ENCODE data around the gene TOMM7. TPM values are rescaled to one million over a fixed set of nuclear protein-coding genes. Genes with fewer than 3 reads are reported as not detected.
A peak's percentile ranks its signal among the peaks of the same experiment; 100 is the strongest.
"Not testable (repeated sequence)": the region's sequence is repeated elsewhere in the genome, so short reads cannot be mapped to it uniquely, and the experiment has no call there.

The TOMM7 gene
- total RNA-seq, 6 experiments from 2014 or later, result 25.9 to 180 (median 102) TPM

GRCh38 chr7:22837308-22837707 lies 14.7 kb upstream of the TOMM7 start:
- Histone ChIP-seq H3K4me3 (no peak overlapping the region), H3K27me3 (no peaks in the 10 kb centered on the region), H3K4me1 (no peaks in the 10 kb centered on the region), H3K36me3 (no peaks in the 10 kb centered on the region), H3K27ac (no peak overlapping the region), H3K9me3 (no peaks in the 10 kb centered on the region)
- WGBS (ENCODE audit: insufficient coverage, low coverage, low lambda C conversion rate, missing lambda C conversion rate), result 80% methylated on average over 1 of the region's 6 CpGs
- DNase-seq, result no peak
- TF ChIP-seq CTCF (IDR thresholded peaks at IDR 0.05) (no peak), POLR2A (IDR thresholded peaks at IDR 0.05) (no peak)
- no peak for ATAC-seq
- intact Hi-C loops (cut with DNase I), result no loop called here

GRCh38 chr7:22836506-22836905 lies 13.9 kb upstream of the TOMM7 start:
- H3K27ac ChIP-seq; H3K9me3 ChIP-seq; H3K4me3 ChIP-seq; H3K36me3 ChIP-seq; ATAC-seq; DNase-seq; H3K4me1 ChIP-seq; intact Hi-C loops (cut with DNase I); H3K27me3 ChIP-seq: not testable (repeated sequence)
- 100% methylated on average over 2 of the region's 2 CpGs for WGBS (ENCODE audit: insufficient coverage, low coverage, low lambda C conversion rate, missing lambda C conversion rate)

- peak overlapping the region in 1 of 3 donors; percentile 24 for H3K27ac ChIP-seq
- intact Hi-C loops (cut with DNase I), result no loop called here
- DNase-seq (no peak), ATAC-seq (no peak)
- no peak overlapping the region for H3K4me3 ChIP-seq
- no peaks in the 10 kb centered on the region for H3K27me3 ChIP-seq
- no peaks in the 10 kb centered on the region for H3K4me1 ChIP-seq
- H3K9me3 ChIP-seq, result no peaks in the 10 kb centered on the region
- 52% methylated on average over 3 of the region's 3 CpGs for WGBS (ENCODE audit: insufficient coverage, low coverage, low lambda C conversion rate, missing lambda C conversion rate)
- TF ChIP-seq CTCF (IDR thresholded peaks at IDR 0.05) (no peak), POLR2A (IDR thresholded peaks at IDR 0.05) (no peak)
- no peaks in the 10 kb centered on the region for H3K36me3 ChIP-seq
Observed at GRCh38 chr7:22833957-22834356, 11.3 kb upstream of the TOMM7 start.

- 38% methylated on average over 2 of the region's 2 CpGs for WGBS (ENCODE audit: insufficient coverage, low coverage, low lambda C conversion rate, missing lambda C conversion rate)
- H3K4me1 ChIP-seq, result no peaks in the 10 kb centered on the region
- ATAC-seq, result no peak
- H3K9me3 ChIP-seq, result no peaks in the 10 kb centered on the region
- H3K27me3 ChIP-seq, result no peaks in the 10 kb centered on the region
- peak overlapping the region in 1 of 3 donors; percentile 24 for H3K27ac ChIP-seq
- H3K4me3 ChIP-seq, result no peak overlapping the region
- H3K36me3 ChIP-seq, result no peaks in the 10 kb centered on the region
- TF ChIP-seq CTCF (IDR thresholded peaks at IDR 0.05) (no peak), POLR2A (IDR thresholded peaks at IDR 0.05) (no peak)
- DNase-seq, result no peak
- intact Hi-C loops (cut with DNase I), result no loop called here
Observed at GRCh38 chr7:22833113-22833855, 10.6 kb upstream of the TOMM7 start.

- DNase-seq, result no peak
- WGBS (ENCODE audit: insufficient coverage, low coverage, low lambda C conversion rate, missing lambda C conversion rate), result 98% methylated on average over 3 of the region's 3 CpGs
- Histone ChIP-seq H3K27ac (no peak overlapping the region), H3K9me3 (no peaks in the 10 kb centered on the region), H3K4me1 (no peaks in the 10 kb centered on the region), H3K4me3 (no peak overlapping the region), H3K36me3 (no peaks in the 10 kb centered on the region), H3K27me3 (no peaks in the 10 kb centered on the region)
- no peak for ATAC-seq
- TF ChIP-seq CTCF (IDR thresholded peaks at IDR 0.05) (no peak), POLR2A (IDR thresholded peaks at IDR 0.05) (no peak)
- intact Hi-C loops (cut with DNase I), result no loop called here
Observed at GRCh38 chr7:22832401-22832800, 9.8 kb upstream of the TOMM7 start.
